ENCODE data around the gene CFAP57.

CFAP57 gene

GRCh38 chr1:43277116-43277876, 105.2 kb downstream of the CFAP57 start:
- no peak for DNase-seq (ENCODE audit: low read depth)

- no peak for DNase-seq (ENCODE audit: low read depth)
These were observed 107.0 kb downstream of the CFAP57 start for GRCh38 chr1:43279161-43279560.

GRCh38 chr1:43279666-43280065, 107.5 kb downstream of the CFAP57 start:
- DNase-seq (ENCODE audit: low read depth): no peak

GRCh38 chr1:43280692-43281091, 108.6 kb downstream of the CFAP57 start:
- no peak for DNase-seq (ENCODE audit: low read depth)

GRCh38 chr1:43282220-43283195, 110.4 kb downstream of the CFAP57 start:
- DNase-seq (ENCODE audit: low read depth): no peak

- no peak for DNase-seq (ENCODE audit: low read depth)
These were observed 111.9 kb downstream of the CFAP57 start for GRCh38 chr1:43284065-43284464.

GRCh38 chr1:43284546-43285110, 112.5 kb downstream of the CFAP57 start:
- no peak for DNase-seq (ENCODE audit: low read depth)

GRCh38 chr1:43285269-43285990, 113.3 kb downstream of the CFAP57 start, which contains the start of gene C1orf210:
TSS of gene C1orf210 (minus strand) at chr1:43285581. CDS start at chr1:43283270, 2,311 bp downstream.
- DNase-seq (ENCODE audit: low read depth): no peak

GRCh38 chr1:43286115-43286514, 114.0 kb downstream of the CFAP57 start:
- no peak for DNase-seq (ENCODE audit: low read depth)

- DNase-seq (ENCODE audit: low read depth): no peak
These were observed 114.4 kb downstream of the CFAP57 start for GRCh38 chr1:43286533-43286932.

GRCh38 chr1:43288058-43288784, 116.1 kb downstream of the CFAP57 start:
- DNase-seq (ENCODE audit: low read depth): no peak

- no peak for DNase-seq (ENCODE audit: low read depth)
These were observed 116.9 kb downstream of the CFAP57 start for GRCh38 chr1:43288785-43289706.

- no peak for DNase-seq (ENCODE audit: low read depth)
These were observed 120.1 kb downstream of the CFAP57 start for GRCh38 chr1:43292216-43292615.

- DNase-seq (ENCODE audit: low read depth): no peak
These were observed 120.5 kb downstream of the CFAP57 start for GRCh38 chr1:43292679-43293078.

GRCh38 chr1:43293176-43293575, 121.0 kb downstream of the CFAP57 start:
- DNase-seq (ENCODE audit: low read depth): no peak

GRCh38 chr1:43293896-43294760, 122.0 kb downstream of the CFAP57 start:
- DNase-seq (ENCODE audit: low read depth): no peak

GRCh38 chr1:43294761-43295160, 122.6 kb downstream of the CFAP57 start:
- no peak for DNase-seq (ENCODE audit: low read depth)

GRCh38 chr1:43296207-43296606, 124.1 kb downstream of the CFAP57 start:
- DNase-seq (ENCODE audit: low read depth): no peak

- DNase-seq (ENCODE audit: low read depth): no peak
These were observed 125.9 kb downstream of the CFAP57 start for GRCh38 chr1:43298055-43298454.

Measured in stimulated activated CD8-positive, alpha-beta memory T cell treated with anti-CD3 and anti-CD28 coated beads, Interleukin-15, amount 100 ng/mL, for 24 hours (primary cell).